WERI-Rb-1 (cell line): ENCODE results near the gene NCOA1.

Source experiments
- DNase-seq: peaks from one replicate; pipeline ENCODE4 v3.0.0-alpha.2; 2020
- H3K27ac ChIP-seq: fragments of 250-450 bp; sonication (Bioruptor Pico); 2 replicates; pipeline ENCODE4 v1.5.1; 2020; ENCODE audit warnings: mild to moderate bottlenecking, moderate library complexity
- H3K27me3 ChIP-seq: fragments of 250-450 bp; sonication (Bioruptor Pico); 2 replicates; pipeline ENCODE4 v1.5.1; 2021; ENCODE audit warnings: mild to moderate bottlenecking, low read depth, moderate library complexity; ENCODE audit not compliant: insufficient read depth, severe bottlenecking
- H3K36me3 ChIP-seq: fragments of 250-450 bp; sonication (Bioruptor Pico); 2 replicates; pipeline ENCODE4 v1.5.1; 2020; ENCODE audit warnings: mild to moderate bottlenecking, moderate library complexity
- H3K4me3 ChIP-seq: 2 replicates; pipeline ENCODE4 v1.5.1; 2011; ENCODE audit warnings: low read depth, mild to moderate bottlenecking, control low read depth, low read length
- H3K9me3 ChIP-seq: fragments of 250-450 bp; sonication (Bioruptor Pico); 2 replicates; pipeline ENCODE4 v1.5.1; 2021; ENCODE audit warnings: mild to moderate bottlenecking, moderate library complexity; ENCODE audit not compliant: severe bottlenecking
- TF ChIP-seq, protein P1 (sequence below): IDR thresholded peaks from 2 replicates; pipeline ENCODE4 v1.5.1; 2011; ENCODE audit warnings: low read depth, mild to moderate bottlenecking, control low read depth, inconsistent platforms, low read length

NCOA1 gene

DNA sequence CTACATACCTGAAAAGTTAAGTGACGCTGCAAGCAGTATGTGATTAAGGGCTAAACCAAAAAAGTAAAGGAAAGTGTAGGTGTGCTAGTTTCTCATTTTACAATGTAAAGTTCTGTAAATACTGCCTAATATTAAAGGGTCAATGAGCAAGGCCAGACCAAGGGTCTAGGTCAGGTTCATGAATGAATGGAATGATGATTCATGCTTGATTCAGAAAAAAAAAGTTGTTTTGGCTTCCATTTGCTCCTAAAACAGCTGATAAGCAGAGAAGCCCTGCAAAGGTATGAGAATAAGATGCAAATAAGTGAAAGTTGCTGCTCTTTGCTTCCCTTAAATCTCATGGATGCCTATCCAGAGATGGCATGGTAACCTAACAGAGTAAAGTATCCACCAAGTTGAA lies 240.9 kb downstream of the NCOA1 start:
- H3K4me3 ChIP-seq = no peak overlapping the region
- no peak overlapping the region for H3K27ac ChIP-seq
- H3K9me3 ChIP-seq = no peaks in the 10 kb centered on the region
- H3K27me3 ChIP-seq = no peaks in the 10 kb centered on the region
- H3K36me3 ChIP-seq = peaks cover 21% of the 10 kb centered on the region
- no peak for DNase-seq
- TF ChIP-seq, protein P1, sequence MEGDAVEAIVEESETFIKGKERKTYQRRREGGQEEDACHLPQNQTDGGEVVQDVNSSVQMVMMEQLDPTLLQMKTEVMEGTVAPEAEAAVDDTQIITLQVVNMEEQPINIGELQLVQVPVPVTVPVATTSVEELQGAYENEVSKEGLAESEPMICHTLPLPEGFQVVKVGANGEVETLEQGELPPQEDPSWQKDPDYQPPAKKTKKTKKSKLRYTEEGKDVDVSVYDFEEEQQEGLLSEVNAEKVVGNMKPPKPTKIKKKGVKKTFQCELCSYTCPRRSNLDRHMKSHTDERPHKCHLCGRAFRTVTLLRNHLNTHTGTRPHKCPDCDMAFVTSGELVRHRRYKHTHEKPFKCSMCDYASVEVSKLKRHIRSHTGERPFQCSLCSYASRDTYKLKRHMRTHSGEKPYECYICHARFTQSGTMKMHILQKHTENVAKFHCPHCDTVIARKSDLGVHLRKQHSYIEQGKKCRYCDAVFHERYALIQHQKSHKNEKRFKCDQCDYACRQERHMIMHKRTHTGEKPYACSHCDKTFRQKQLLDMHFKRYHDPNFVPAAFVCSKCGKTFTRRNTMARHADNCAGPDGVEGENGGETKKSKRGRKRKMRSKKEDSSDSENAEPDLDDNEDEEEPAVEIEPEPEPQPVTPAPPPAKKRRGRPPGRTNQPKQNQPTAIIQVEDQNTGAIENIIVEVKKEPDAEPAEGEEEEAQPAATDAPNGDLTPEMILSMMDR = no peak

DNA sequence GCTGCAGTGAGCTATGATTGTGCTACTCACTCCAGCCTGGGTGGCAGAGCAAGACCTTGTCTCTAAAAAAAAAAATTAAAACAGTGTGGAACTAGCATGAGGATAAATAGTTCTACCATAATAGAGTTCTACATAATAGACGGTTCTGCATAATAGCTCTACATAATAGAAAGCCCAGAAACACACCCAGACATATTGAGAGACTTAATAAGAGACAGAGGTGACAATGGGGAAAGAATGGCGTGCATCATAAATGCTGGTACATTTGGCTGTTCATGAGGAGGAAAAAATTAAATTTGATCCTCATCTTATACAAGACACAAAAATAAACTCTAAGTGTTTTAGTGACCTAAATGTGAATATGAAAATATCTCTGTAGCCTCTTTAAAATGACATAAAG lies 243.7 kb downstream of the NCOA1 start:
- Histone ChIP-seq H3K9me3 (no peaks in the 10 kb centered on the region), H3K27me3 (no peaks in the 10 kb centered on the region), H3K27ac (no peak overlapping the region), H3K36me3 (peaks cover 11% of the 10 kb centered on the region), H3K4me3 (no peak overlapping the region)
- TF ChIP-seq, protein P1 = no peak
- DNase-seq = no peak

DNA sequence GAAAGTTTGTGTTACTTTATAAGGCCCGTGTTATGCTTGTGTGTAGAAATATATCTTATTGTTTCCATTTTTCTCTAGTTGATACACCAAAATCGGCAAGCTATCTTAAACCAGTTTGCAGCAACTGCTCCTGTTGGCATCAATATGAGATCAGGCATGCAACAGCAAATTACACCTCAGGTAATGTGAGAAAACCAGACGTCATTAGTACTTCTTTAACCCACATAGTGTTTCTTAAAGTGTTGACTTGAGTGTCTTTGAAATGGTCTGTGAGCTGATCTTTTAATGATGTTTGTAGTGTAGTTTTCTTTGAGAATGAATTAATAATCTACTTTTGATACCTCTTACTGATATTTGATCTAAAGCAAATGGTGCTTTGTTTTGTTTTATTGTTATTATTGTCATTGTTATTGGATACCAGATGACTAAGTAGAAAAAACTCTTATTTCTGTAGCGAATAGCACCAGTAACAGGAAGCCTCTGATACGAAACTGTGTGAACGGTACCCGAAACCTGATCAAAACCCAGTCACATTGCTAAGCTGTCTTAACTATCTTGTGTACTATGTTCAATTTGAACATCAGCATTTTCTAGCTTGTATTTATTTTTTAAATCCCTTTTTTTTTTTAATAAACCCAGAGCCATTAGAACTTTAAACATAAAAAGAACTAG lies 248.4 kb downstream of the NCOA1 start:
- H3K4me3 ChIP-seq = no peak overlapping the region
- no peaks in the 10 kb centered on the region for H3K27me3 ChIP-seq
- no peak for DNase-seq
- H3K27ac ChIP-seq = no peak overlapping the region
- H3K36me3 ChIP-seq = peaks cover 12% of the 10 kb centered on the region
- TF ChIP-seq, protein P1 = no peak
- H3K9me3 ChIP-seq = no peaks in the 10 kb centered on the region

DNA sequence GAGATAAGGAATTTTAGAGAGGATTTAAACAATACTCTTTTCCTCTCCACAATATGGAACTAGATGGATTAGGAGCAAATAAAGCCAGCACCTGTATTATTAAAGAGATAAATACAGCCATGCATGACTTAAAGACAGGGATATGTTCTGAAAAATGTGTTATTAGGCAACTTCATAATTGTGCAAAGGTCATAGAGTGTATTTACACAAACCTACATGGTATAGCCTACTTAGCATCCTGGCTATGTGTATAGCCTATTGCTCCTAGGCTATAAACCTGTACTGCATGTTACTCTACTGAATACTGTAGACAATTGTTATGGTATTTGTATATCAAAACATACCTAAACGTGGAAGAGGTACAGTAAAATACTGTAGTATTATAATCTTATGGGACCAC lies 249.1 kb downstream of the NCOA1 start:
- Histone ChIP-seq H3K36me3 (peaks cover 12% of the 10 kb centered on the region), H3K9me3 (no peaks in the 10 kb centered on the region), H3K27ac (no peak overlapping the region), H3K4me3 (no peak overlapping the region), H3K27me3 (no peaks in the 10 kb centered on the region)
- no peak for DNase-seq
- TF ChIP-seq, protein P1 = no peak

DNA sequence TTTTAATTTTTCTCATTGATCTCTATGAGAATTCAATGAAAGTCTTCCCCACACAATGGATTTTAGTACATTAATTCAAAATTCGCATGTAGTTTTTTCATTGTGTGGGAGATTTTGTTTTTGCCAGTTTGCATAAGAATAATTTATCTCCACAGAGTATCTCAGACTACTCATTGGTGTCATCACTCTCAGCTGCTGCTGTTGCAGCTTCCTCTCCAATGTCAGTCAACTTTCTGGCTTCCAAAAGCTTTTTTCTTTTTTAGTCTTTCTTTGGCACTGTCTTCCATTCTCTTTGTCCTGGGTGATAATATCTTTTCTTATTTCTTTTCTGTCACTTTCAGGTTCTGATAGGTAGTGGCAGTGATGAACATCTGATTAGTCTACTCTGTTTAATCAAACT lies 251.7 kb downstream of the NCOA1 start:
- no peaks in the 10 kb centered on the region for H3K9me3 ChIP-seq
- no peak for DNase-seq
- H3K36me3 ChIP-seq = peaks cover 25% of the 10 kb centered on the region
- TF ChIP-seq, protein P1 = no peak
- H3K27ac ChIP-seq = no peak overlapping the region
- H3K27me3 ChIP-seq = no peaks in the 10 kb centered on the region
- H3K4me3 ChIP-seq = no peak overlapping the region

DNA sequence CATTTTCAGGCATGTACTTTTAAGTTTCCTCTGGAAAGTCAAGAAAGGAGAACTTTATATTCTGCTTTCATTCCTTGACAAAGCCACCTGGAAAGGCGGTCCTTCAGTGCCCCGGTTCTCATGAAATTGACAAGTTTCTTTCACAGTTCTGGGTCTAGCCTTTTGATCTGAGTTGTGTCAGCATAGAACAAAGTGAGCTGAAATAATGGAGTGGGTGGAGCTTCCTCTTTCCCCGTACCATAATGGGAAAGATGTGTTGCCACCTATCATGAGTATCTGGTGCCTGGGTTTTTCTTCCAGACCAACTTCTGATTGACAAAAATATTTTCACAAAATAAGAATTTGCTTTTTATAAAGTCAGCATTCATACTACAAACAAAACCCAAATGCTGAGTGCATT lies 252.9 kb downstream of the NCOA1 start:
- H3K9me3 ChIP-seq = no peaks in the 10 kb centered on the region
- peaks cover 25% of the 10 kb centered on the region for H3K36me3 ChIP-seq
- H3K27me3 ChIP-seq = no peaks in the 10 kb centered on the region
- H3K4me3 ChIP-seq = no peak overlapping the region
- DNase-seq = no peak
- H3K27ac ChIP-seq = no peak overlapping the region
- TF ChIP-seq, protein P1 = no peak
